ENCODE results near the gene NFKBIL1.
"Not testable (repeated sequence)": the region's sequence is repeated elsewhere in the genome, so short reads cannot be mapped to it uniquely, and the experiment has no call there.

The NFKBIL1 gene

DNA sequence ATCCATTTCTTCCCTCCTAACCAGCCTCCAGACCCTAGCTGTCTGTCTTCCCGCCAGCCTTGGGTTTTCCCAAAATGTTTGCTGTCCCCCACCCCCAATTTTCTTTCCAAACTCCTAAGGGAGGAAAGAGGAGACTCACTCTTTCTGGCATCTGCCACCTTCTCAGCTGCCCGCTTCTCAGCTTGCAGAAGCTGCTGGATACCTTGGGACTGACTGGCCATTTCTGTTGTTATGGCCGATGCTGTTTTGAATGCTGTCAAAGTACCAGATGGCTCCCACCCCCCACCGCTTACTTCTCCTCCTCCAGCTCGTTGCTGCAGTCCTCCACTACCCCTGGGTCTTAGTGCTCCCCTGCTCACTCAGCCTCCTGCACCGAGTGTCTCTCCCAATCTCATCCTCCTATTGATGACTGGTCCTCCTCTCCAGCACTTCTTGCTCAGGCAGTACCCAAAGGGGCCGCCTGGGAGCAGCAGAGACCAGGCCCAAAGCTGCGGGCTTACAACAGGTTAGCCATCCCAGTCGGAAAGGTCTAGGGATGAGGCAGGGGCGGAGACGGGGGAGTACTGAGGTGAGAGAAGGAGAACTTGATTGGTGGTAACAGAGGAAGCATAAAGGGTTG is 960 bp upstream of the NFKBIL1 start, which contains the start of gene ATP6V1G2:
Gene ATP6V1G2 (minus strand): TSS at position 270 of the 619 bp plus-strand sequence. CDS start 49 bp downstream, at position 221.
- H2BK120ac ChIP-seq (ENCODE audit: low read depth, low read length) = no peak within 1 kb of the TSS
- H3K18ac ChIP-seq (ENCODE audit: low read length) = peak within 1 kb of the TSS; percentile 80
- H4K8ac ChIP-seq (ENCODE audit: low read depth, low read length) = no peak within 1 kb of the TSS
- no peak within 1 kb of the TSS for H3K23ac ChIP-seq (ENCODE audit: low read depth, low read length, poor library complexity)
- peak within 1 kb of the TSS; percentile 64 for H3K4me2 ChIP-seq (ENCODE audit: insufficient read depth, low read length, poor library complexity, severe bottlenecking)
- H3K4me1 ChIP-seq (ENCODE audit: control insufficient read depth in 2 of 2, insufficient read depth in 1 of 2, low read depth in 1 of 2, low read length in 2 of 2) = peaks cover 11 to 15% of the 10 kb centered on the region in 2 donors
- H2BK15ac ChIP-seq (ENCODE audit: low read length) = peak within 1 kb of the TSS; percentile 39
- peak within 1 kb of the TSS; percentile 46 to 71 for H3K4me3 ChIP-seq (ENCODE audit: low read length in 2 of 2)
- H3K14ac ChIP-seq (ENCODE audit: low read length) = peak within 1 kb of the TSS; percentile 64
- H3K27ac ChIP-seq (replicated peaks; ENCODE audit: low read length) = peak within 1 kb of the TSS; percentile 49
- no peak within 1 kb of the TSS for H2AK5ac ChIP-seq (ENCODE audit: low read depth, low read length)
- H2AFZ ChIP-seq (ENCODE audit: low read length) = peak within 1 kb of the TSS; percentile 81
- peak within 1 kb of the TSS; percentile 82 for H3K9ac ChIP-seq (ENCODE audit: low read depth, low read length, poor library complexity)
- peaks cover 0 to 2% of the 10 kb centered on the region in 2 donors for H3K9me3 ChIP-seq (replicated peaks in 1 of 2; ENCODE audit: control insufficient read depth in 2 of 2, insufficient read depth in 1 of 2, low read depth in 1 of 2, low read length in 2 of 2)
- peak within 1 kb of the TSS; percentile 16 for H2BK5ac ChIP-seq (ENCODE audit: low read length)
- peaks cover 6 to 35% of the 10 kb centered on the region in 2 donors for H3K36me3 ChIP-seq (replicated peaks in 1 of 2; ENCODE audit: control insufficient read depth in 2 of 2, insufficient read depth in 2 of 2, low read length in 2 of 2)
- peak; percentile 91 for DNase-seq (ENCODE audit: low spot score)
- no peak within 1 kb of the TSS for H4K91ac ChIP-seq (ENCODE audit: low read depth, low read length, poor library complexity)
- peaks cover 5% of the 10 kb centered on the region for H3K79me1 ChIP-seq (ENCODE audit: low read depth, low read length)
- no peaks in the 10 kb centered on the region for H3K27me3 ChIP-seq (ENCODE audit: control insufficient read depth in 3 of 3, insufficient read depth in 3 of 3, low read depth in 1 of 3, low read length in 3 of 3)
- no peak within 1 kb of the TSS for H3K4ac ChIP-seq (ENCODE audit: low read length)
- no CpG with 5 or more reads among the region's 11 CpGs for WGBS, 2 donors (ENCODE audit: extremely low coverage in 2 of 2, insufficient read length in 2 of 2, insufficient replicate concordance in 1 of 2)
- H2BK12ac ChIP-seq (ENCODE audit: low read length) = no peak within 1 kb of the TSS

DNA sequence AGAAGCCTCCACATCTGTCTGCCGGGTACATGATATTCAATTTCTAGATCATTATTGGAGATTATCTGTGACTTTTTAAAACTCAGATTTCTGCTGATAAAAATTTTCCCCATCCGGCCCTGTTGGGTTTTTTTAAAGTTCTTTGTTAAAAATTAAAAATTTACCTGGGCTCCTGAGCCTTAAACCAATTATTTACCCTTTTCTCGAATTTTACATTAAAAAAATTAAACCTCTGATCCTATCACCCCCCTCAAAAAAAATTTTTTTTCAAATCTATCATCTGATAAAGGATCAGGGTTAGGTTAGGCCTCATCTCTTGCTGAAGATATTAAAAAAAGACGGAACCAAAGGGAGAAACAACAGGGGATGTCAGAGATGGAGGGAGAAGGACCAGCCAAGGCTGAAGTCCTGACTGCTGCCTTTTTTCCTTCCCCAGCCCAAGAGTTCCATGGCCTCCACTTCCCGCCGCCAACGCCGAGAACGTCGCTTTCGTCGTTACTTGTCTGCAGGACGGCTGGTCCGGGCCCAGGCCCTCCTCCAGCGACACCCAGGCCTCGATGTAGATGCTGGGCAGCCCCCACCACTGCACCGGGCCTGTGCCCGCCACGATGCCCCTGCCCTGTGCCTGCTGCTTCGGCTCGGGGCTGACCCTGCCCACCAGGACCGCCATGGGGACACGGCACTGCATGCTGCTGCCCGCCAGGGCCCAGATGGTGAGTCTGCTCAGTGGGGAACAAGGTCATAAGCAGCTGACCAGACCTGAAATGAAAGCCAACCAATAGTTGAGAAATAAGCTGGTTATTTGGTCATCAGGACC is 527 bp downstream of the NFKBIL1 start:
- peak overlapping the region; percentile 73 for H2AFZ ChIP-seq (ENCODE audit: low read length)
- peak overlapping the region; percentile 92 for H4K8ac ChIP-seq (ENCODE audit: low read depth, low read length)
- H3K79me1 ChIP-seq (ENCODE audit: low read depth, low read length) = peaks cover 5% of the 10 kb centered on the region
- peak overlapping the region in 1 of 2 donors; percentile 46 for H3K4me3 ChIP-seq (ENCODE audit: low read length in 2 of 2)
- peak overlapping the region; percentile 30 for H2BK15ac ChIP-seq (ENCODE audit: low read length)
- peaks cover 11% of the 10 kb centered on the region in 2 donors for H3K4me1 ChIP-seq (ENCODE audit: control insufficient read depth in 2 of 2, insufficient read depth in 1 of 2, low read depth in 1 of 2, low read length in 2 of 2)
- H3K27ac ChIP-seq (replicated peaks; ENCODE audit: low read length) = no peak overlapping the region
- peak overlapping the region; percentile 20 for H3K4me2 ChIP-seq (ENCODE audit: insufficient read depth, low read length, poor library complexity, severe bottlenecking)
- 100% methylated on average over 1 of the region's 24 CpGs; no CpG with 5 or more reads in 1 of the 2 donors for WGBS, 2 donors (ENCODE audit: extremely low coverage in 2 of 2, insufficient read length in 2 of 2, insufficient replicate concordance in 1 of 2)
- peak overlapping the region; percentile 82 for H2BK12ac ChIP-seq (ENCODE audit: low read length)
- H3K18ac ChIP-seq (ENCODE audit: low read length) = peak overlapping the region; percentile 74
- H3K36me3 ChIP-seq (replicated peaks in 1 of 2; ENCODE audit: control insufficient read depth in 2 of 2, insufficient read depth in 2 of 2, low read length in 2 of 2) = peaks cover 6 to 44% of the 10 kb centered on the region in 2 donors
- H3K9ac ChIP-seq (ENCODE audit: low read depth, low read length, poor library complexity) = peak overlapping the region; percentile 89
- H3K27me3 ChIP-seq (ENCODE audit: control insufficient read depth in 3 of 3, insufficient read depth in 3 of 3, low read depth in 1 of 3, low read length in 3 of 3) = no peaks in the 10 kb centered on the region
- H2BK120ac ChIP-seq (ENCODE audit: low read depth, low read length) = peak overlapping the region; percentile 57
- peak overlapping the region; percentile 99 for H2AK5ac ChIP-seq (ENCODE audit: low read depth, low read length)
- H4K91ac ChIP-seq (ENCODE audit: low read depth, low read length, poor library complexity) = no peak overlapping the region
- DNase-seq (ENCODE audit: low spot score) = no peak
- H3K14ac ChIP-seq (ENCODE audit: low read length) = peak overlapping the region; percentile 25
- H3K23ac ChIP-seq (ENCODE audit: low read depth, low read length, poor library complexity) = peak overlapping the region; percentile 96
- H3K9me3 ChIP-seq (replicated peaks in 1 of 2; ENCODE audit: control insufficient read depth in 2 of 2, insufficient read depth in 1 of 2, low read depth in 1 of 2, low read length in 2 of 2) = peaks cover 0 to 2% of the 10 kb centered on the region in 2 donors
- H3K4ac ChIP-seq (ENCODE audit: low read length) = peak overlapping the region; percentile 98
- no peak overlapping the region for H2BK5ac ChIP-seq (ENCODE audit: low read length)

DNA sequence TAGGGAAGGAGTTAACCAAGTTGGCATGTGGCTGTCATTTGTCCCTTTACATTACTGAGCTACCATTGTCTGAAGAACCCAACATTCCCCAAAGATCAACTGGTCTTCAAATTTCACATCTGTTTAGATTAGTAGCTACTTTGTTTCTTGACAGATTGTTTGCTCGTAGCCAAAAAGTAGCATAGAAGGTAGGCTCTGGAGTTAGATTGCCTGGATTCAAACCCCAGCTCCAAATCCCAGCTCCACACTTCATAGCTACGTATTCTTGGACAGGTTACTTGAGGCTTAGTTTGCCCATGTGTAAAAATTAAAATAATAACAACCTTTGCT is 1.1 kb downstream of the NFKBIL1 start:
- Histone ChIP-seq H3K4ac (ENCODE audit: low read length) (no peak overlapping the region), H2BK120ac (ENCODE audit: low read depth, low read length) (no peak overlapping the region), H3K14ac (ENCODE audit: low read length) (no peak overlapping the region), H2BK5ac (ENCODE audit: low read length) (no peak overlapping the region), H2BK15ac (ENCODE audit: low read length) (no peak overlapping the region), H3K79me1 (ENCODE audit: low read depth, low read length) (peaks cover 5% of the 10 kb centered on the region), H3K4me1 (ENCODE audit: control insufficient read depth in 2 of 2, insufficient read depth in 1 of 2, low read depth in 1 of 2, low read length in 2 of 2) (peaks cover 9 to 11% of the 10 kb centered on the region in 2 donors), H4K8ac (ENCODE audit: low read depth, low read length) (peak overlapping the region; percentile 92), H3K27ac (replicated peaks; ENCODE audit: low read length) (no peak overlapping the region), H3K9ac (ENCODE audit: low read depth, low read length, poor library complexity) (peak overlapping the region; percentile 89), H3K36me3 (replicated peaks in 1 of 2; ENCODE audit: control insufficient read depth in 2 of 2, insufficient read depth in 2 of 2, low read length in 2 of 2) (peaks cover 6 to 50% of the 10 kb centered on the region in 2 donors), H3K23ac (ENCODE audit: low read depth, low read length, poor library complexity) (no peak overlapping the region), H2BK12ac (ENCODE audit: low read length) (no peak overlapping the region), H3K4me2 (ENCODE audit: insufficient read depth, low read length, poor library complexity, severe bottlenecking) (no peak overlapping the region), H2AFZ (ENCODE audit: low read length) (no peak overlapping the region), H3K4me3 (ENCODE audit: low read length in 2 of 2) (peak overlapping the region in 1 of 2 donors; percentile 46), H2AK5ac (ENCODE audit: low read depth, low read length) (peak overlapping the region; percentile 99), H4K91ac (ENCODE audit: low read depth, low read length, poor library complexity) (no peak overlapping the region), H3K27me3 (ENCODE audit: control insufficient read depth in 3 of 3, insufficient read depth in 3 of 3, low read depth in 1 of 3, low read length in 3 of 3) (no peaks in the 10 kb centered on the region), H3K9me3 (replicated peaks in 1 of 2; ENCODE audit: control insufficient read depth in 2 of 2, insufficient read depth in 1 of 2, low read depth in 1 of 2, low read length in 2 of 2) (peaks cover 0 to 2% of the 10 kb centered on the region in 2 donors), H3K18ac (ENCODE audit: low read length) (no peak overlapping the region)
- no peak for DNase-seq (ENCODE audit: low spot score)
- WGBS, 2 donors (ENCODE audit: extremely low coverage in 2 of 2, insufficient read length in 2 of 2, insufficient replicate concordance in 1 of 2) = no CpG with 5 or more reads among the region's 2 CpGs

DNA sequence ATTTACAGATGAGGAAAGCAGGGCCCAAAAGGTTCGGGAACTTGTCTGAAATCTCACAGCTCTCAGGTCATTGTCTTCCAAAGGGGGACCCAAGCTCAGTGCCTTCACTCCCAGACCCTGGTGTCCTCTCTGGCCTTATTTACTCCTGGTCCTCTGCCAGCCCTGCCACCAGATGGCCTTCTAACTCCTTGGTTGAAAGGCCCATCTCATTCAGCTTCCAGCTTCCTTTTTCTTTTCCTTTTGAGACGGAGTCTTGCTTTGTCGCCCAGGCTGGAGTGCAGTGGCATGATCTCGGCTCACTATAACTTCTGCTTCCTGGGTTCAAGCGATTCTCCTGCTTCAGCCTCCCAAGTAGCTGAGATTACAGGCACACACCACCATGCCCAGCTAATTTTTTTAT is 4.0 kb downstream of the NFKBIL1 start:
- not testable (repeated sequence) for H3K79me1 ChIP-seq (ENCODE audit: low read depth, low read length); H3K14ac ChIP-seq (ENCODE audit: low read length); H3K9ac ChIP-seq (ENCODE audit: low read depth, low read length, poor library complexity); H4K8ac ChIP-seq (ENCODE audit: low read depth, low read length); H2BK120ac ChIP-seq (ENCODE audit: low read depth, low read length); H3K4me2 ChIP-seq (ENCODE audit: insufficient read depth, low read length, poor library complexity, severe bottlenecking); H2BK5ac ChIP-seq (ENCODE audit: low read length); H4K91ac ChIP-seq (ENCODE audit: low read depth, low read length, poor library complexity); H2BK12ac ChIP-seq (ENCODE audit: low read length); H3K4me3 ChIP-seq (ENCODE audit: low read length in 2 of 2); H3K4ac ChIP-seq (ENCODE audit: low read length); H2BK15ac ChIP-seq (ENCODE audit: low read length); H3K27ac ChIP-seq (replicated peaks; ENCODE audit: low read length); H3K27me3 ChIP-seq (ENCODE audit: control insufficient read depth in 3 of 3, insufficient read depth in 3 of 3, low read depth in 1 of 3, low read length in 3 of 3); H3K23ac ChIP-seq (ENCODE audit: low read depth, low read length, poor library complexity); H3K4me1 ChIP-seq (ENCODE audit: control insufficient read depth in 2 of 2, insufficient read depth in 1 of 2, low read depth in 1 of 2, low read length in 2 of 2); H3K18ac ChIP-seq (ENCODE audit: low read length); H2AFZ ChIP-seq (ENCODE audit: low read length); H2AK5ac ChIP-seq (ENCODE audit: low read depth, low read length); H3K9me3 ChIP-seq (replicated peaks in 1 of 2; ENCODE audit: control insufficient read depth in 2 of 2, insufficient read depth in 1 of 2, low read depth in 1 of 2, low read length in 2 of 2)
- peak; percentile 40 for DNase-seq (ENCODE audit: low spot score)
- H3K36me3 ChIP-seq (replicated peaks in 1 of 2; ENCODE audit: control insufficient read depth in 2 of 2, insufficient read depth in 2 of 2, low read length in 2 of 2) = peaks cover 11 to 72% of the 10 kb centered on the region in 2 donors
- no CpG with 5 or more reads among the region's 5 CpGs for WGBS, 2 donors (ENCODE audit: extremely low coverage in 2 of 2, insufficient read length in 2 of 2, insufficient replicate concordance in 1 of 2)
